T-helper 1 cell treated with Interleukin-12 subunit alpha and Interleukin-12 subunit beta and Interleukin-4 antibody, amounts not matched to agents 30 ng/mL and 1 ng/mL, for 36 hours (primary cell): Measurements from ENCODE around the gene SNX8. TPM values are rescaled to one million over a fixed set of nuclear protein-coding genes. Genes with fewer than 3 reads are reported as not detected.
"Not testable (repeated sequence)": the region's sequence is repeated elsewhere in the genome, so short reads cannot be mapped to it uniquely, and the experiment has no call there.

ENCODE experiments used
- intact Hi-C: fragments of 100-400 bp; cut with micrococcal nuclease; formaldehyde crosslinking; loops from one replicate; pipeline ENCODE4 v1.15.1; 2024
- total RNA-seq: library from RNA; stranded (reverse); gene quantifications from 2 replicates; pipeline ENCODE4 v1.2.3, GENCODE V29; 2022

SNX8 gene
- total RNA-seq, 1 donor from 2014 or later, result 35.5 TPM

DNA sequence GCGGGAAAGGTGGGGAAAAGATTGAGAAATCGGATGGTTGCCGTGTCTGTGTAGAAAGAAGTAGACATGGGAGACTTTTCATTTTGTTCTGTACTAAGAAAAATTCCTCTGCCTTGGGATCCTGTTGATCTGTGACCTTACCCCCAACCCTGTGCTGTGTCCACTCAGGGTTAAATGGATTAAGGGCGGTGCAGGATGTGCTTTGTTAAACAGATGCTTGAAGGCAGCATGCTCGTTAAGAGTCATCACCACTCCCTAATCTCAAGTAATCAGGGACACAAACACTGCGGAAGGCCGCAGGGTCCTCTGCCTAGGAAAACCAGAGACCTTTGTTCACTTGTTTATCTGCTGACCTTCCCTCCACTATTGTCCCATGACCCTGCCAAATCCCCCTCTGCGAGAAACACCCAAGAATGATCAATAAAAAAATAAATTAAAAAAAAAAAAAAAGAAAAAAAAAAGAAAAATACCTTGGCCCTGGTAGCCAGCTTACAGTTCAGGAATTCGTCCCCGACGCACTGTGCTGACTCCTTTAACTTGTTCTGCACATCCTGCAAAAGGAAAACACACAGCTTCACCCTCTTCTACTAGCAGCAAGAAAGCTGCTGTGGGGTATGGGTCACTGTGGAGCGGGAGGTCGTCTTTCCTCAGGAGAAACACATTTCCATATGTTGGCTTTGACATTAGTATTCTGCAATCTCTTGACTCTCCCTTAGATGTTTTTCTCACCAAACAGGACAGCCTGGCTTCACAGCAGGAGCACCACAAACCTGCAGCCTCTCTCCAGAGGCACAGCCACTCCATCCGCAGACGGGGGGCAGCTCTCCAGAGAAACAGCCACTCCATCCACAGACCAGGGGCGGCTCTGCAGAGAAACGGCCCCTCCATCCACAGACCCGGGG, 44.9 kb downstream of the SNX8 start:
- intact Hi-C loops, result not testable (repeated sequence)

DNA sequence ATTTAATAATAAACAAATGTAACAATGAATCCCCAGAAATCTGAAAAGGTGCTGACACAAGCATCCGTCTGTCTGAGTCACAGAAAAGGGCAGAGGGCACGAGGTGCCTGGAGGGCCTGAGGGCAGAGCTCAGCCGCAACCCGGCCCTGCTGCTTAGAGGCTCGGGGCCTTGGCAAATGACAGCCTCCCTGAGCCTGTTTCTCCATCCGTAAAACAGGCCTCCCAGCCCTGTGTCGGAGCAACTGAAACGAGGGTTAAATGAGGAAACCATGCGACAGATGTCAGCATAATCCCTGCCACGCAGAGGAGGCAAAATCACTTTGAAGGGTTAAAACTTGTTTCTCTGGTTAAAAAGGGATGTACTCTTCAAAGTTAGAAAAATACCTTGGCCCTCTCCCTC, 47.3 kb downstream of the SNX8 start:
- intact Hi-C loops, result no loop called here

DNA sequence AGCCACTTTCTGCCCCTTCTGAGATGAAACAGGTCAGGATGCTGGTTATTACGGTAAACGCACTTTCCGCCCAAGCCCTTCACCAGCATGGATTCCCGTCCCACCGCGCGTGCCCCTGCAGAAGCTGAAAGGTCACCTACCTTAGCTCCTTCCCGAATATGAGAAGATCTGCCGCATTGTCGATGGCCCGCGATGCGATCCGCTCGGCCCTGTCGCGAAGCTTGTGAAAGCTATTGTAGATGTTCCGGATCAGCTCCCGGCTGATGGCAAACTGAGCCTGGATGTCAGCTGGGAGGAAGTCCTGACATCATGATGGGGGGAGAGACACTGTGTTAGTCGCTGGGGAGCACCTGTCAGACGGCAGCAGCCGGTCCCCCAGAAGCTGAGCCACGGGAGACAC, 50.1 kb downstream of the SNX8 start:
- intact Hi-C loops, result no loop called here

- intact Hi-C loops, result no loop called here
Measured at GRCh38 chr7:2263176-2263575, 51.1 kb downstream of the SNX8 start.

GRCh38 chr7:2261611-2262010, 52.6 kb downstream of the SNX8 start:
- intact Hi-C loops, result no loop called here

GRCh38 chr7:2260820-2261219, 53.4 kb downstream of the SNX8 start:
- intact Hi-C loops, result no loop called here

- intact Hi-C loops, result no loop called here
Measured at GRCh38 chr7:2259480-2259879, 54.8 kb downstream of the SNX8 start.

- intact Hi-C loops, result no loop called here
Measured at GRCh38 chr7:2258661-2259365, 55.4 kb downstream of the SNX8 start.

GRCh38 chr7:2257651-2258050, 56.6 kb downstream of the SNX8 start:
- intact Hi-C loops, result no loop called here

DNA sequence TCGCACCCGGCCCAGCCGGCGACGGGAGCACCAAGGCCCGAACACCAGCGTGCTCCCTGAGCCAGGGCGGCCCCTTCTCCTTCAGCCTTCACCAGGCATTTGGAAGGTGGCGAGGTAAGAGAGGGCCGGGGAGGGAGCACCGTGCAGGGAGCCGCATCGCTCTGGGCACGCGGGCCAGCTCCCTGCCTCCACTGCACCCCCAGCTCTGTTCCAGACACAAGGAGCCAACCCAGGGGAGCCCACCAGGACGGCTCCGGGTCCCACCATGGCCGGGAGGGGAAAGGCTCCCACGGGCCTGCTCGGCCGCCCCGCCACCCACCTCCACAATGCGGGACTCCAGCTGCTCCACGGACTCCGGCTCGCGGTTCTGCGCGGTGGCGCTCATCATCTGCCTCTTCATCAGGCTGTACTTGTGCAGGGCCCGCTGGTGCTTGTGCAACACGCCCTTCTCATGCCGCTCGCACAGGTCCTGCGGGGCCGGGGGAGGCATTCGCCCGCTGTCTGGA, 57.1 kb downstream of the SNX8 start:
- intact Hi-C loops, result no loop called here

GRCh38 chr7:2256306-2257045, 57.8 kb downstream of the SNX8 start:
- intact Hi-C loops, result no loop called here

- intact Hi-C loops, result no loop called here
Measured at GRCh38 chr7:2255145-2256139, 58.8 kb downstream of the SNX8 start.

- intact Hi-C loops, result no loop called here
Measured at GRCh38 chr7:2254429-2255144, 59.7 kb downstream of the SNX8 start.

- intact Hi-C loops, result no loop called here
Measured at GRCh38 chr7:2253525-2254244, 60.6 kb downstream of the SNX8 start.

DNA sequence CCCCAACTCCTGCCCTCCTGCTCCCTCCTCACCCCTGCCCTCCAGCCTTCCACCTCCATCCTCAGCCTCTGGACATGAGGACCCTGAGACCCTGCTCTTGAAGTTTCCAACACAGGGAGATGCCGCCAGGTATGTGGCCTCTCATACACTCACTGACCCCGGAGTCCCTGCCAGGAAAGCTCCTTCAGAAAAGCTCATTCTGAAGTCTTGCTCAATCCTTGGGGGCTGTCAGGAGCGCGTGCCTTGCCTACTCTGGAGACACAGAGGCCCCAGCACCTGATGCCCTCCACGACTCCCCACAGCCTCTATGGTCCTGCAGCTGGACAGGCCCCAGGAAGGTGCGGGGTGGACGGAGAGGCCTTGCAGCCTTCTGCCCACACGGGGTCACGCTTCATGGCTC, 61.2 kb downstream of the SNX8 start:
- intact Hi-C loops, result no loop called here

- intact Hi-C loops, result no loop called here
Measured at GRCh38 chr7:2251841-2252771, 62.1 kb downstream of the SNX8 start.

GRCh38 chr7:2251381-2251780, 62.9 kb downstream of the SNX8 start:
- intact Hi-C loops, result no loop called here

DNA sequence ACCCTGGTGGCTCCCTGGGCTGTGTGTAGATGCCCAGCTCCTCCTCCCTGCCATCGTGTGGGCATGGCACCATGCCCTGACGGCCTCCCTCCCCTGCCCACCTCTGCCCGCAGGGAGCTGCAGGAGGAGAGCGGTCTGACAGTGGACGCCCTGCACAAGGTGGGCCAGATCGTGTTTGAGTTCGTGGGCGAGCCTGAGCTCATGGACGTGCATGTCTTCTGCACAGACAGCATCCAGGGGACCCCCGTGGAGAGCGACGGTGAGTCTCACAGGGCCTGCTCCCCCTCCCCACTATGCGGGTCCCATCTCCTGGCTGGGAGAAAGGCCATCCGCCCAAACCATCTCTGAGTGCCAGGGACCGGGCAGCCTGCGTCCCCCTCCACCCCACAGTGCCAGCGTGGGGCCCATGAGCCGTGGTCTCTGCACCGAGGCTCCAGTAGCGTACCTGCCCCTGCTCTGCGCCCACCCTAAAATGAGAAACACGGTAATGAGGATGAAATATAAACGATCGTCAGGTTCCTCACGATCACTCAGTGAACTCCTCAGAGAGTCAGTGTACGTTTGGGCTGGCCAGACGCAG, 64.4 kb downstream of the SNX8 start:
- intact Hi-C loops, result loop anchor here (10.0 kb wide), 1 partner anchor 275 kb away; no protein-coding TSS in a partner anchor
